ENCODE results near the gene CCNJL.
"Not testable (repeated sequence)": the region's sequence is repeated elsewhere in the genome, so short reads cannot be mapped to it uniquely, and the experiment has no call there.

CCNJL gene

GRCh38 chr5:160334716-160335115, 22.4 kb upstream of the CCNJL start:
- FAIRE-seq; DNase-seq (ENCODE audit: insufficient read length, low spot score): not testable (repeated sequence)

GRCh38 chr5:160333721-160334120, 21.4 kb upstream of the CCNJL start:
- DNase-seq (ENCODE audit: insufficient read length, low spot score) = no peak
- FAIRE-seq = no peak

- DNase-seq (ENCODE audit: insufficient read length, low spot score) = no peak
- FAIRE-seq = no peak
Observed at GRCh38 chr5:160330212-160330611, 17.8 kb upstream of the CCNJL start.

- FAIRE-seq (no peak), DNase-seq (ENCODE audit: insufficient read length, low spot score) (no peak)
Observed at GRCh38 chr5:160327818-160328217, 15.5 kb upstream of the CCNJL start.

DNA sequence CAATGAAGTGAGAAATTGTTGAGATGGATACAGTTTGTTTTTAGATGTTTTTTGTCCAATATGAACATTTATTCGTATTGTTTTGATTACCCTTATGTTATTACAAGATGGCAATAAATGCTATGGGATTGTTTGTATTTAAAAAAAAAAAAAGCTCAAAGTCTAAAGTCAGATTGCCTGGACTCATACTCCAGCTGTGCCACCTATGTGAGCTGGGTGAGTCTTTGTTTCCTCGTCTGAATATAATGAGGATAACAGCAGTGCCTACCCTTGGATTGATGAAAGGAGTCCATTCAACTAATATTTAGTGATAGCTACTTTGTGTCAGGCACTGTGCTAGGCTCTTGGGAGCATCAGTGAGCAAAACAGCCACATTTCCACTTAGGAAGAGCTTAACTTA, 14.6 kb upstream of the CCNJL start:
- FAIRE-seq = no peak

DNA sequence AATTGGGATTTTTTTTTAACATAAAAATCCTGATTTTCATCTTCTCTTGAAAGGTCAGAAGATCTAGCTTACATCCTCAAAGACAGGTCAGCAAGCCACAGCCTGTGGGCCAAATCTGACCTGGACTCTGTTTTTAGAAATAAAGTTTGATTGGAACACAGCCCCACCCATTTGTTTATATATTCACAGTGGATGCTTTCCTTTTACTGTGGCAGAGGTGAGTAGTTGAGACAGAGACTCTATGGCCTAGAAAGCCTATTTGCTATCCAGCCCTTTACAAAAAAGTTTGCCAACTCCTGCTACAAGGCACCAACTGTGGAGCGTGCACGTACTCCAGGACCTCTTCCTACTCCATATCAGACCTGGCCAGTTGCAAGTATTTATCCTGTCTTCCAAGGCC, 13.4 kb upstream of the CCNJL start:
- DNase-seq (ENCODE audit: insufficient read length, low spot score) = no peak
- FAIRE-seq = no peak

More for the DNA sequence above, 14.6 kb upstream of the CCNJL start:
- DNase-seq (ENCODE audit: insufficient read length, low spot score) = no peak

DNA sequence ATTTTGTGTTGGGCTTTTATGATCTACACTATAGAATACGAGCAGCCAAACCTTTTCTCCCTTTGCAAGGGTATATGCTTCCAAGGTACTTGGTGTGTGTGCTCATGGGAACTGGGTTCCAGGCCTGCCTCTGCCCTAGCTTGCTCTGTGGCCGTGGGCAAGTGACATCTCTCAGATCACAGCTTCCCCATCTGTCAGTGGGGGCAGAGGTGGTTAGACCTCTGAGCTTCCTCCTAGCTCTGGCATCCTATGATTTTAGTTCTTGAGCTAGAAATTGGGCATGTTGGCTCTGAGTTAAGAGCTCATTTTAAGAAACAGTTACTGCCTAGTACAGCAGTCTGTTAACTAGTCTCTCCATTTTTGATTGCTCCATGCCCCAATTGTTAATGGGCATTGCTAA, 12.5 kb upstream of the CCNJL start:
- DNase-seq (ENCODE audit: insufficient read length, low spot score) (no peak), FAIRE-seq (no peak)

DNA sequence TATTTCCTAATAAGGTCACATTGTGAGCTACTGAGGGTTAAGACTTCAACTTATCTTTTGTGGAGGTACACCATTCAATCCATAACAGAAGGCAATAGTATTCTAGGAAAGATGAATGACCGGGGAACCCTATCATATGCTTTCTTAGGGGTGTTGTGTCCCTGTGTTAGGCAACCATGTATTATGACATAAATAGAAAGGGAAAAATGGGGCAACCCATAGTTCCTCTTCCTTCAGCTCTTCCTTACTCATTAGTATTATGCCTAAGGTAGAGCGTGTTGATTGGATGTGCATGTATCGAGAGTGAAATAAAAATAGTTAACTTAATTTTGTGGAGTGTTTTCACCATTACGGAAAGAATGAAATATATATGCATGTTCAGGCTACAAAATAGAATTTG, 6.0 kb upstream of the CCNJL start:
- DNase-seq (ENCODE audit: insufficient read length, low spot score) (no peak), FAIRE-seq (no peak)

DNA sequence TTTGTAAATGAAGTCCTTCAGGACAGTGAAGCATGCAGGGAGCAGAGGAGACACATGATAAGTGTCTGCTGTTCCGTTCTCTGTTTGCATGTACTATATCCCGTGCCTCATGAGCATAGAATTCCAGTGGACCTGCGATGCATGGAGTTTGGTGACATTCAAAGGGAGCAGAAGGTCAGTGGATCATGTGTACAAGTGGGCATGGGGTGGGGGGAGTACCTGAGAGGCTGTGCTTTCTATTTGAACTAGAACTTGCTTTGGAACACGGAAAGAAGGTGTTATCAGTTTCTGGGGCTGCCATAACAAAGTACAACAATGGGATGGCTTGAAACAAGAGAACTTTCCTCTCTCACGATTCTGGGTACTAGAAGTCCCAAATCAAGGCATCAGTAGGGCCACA, 5.1 kb upstream of the CCNJL start:
- DNase-seq (ENCODE audit: insufficient read length, low spot score) (no peak), FAIRE-seq (no peak)

DNA sequence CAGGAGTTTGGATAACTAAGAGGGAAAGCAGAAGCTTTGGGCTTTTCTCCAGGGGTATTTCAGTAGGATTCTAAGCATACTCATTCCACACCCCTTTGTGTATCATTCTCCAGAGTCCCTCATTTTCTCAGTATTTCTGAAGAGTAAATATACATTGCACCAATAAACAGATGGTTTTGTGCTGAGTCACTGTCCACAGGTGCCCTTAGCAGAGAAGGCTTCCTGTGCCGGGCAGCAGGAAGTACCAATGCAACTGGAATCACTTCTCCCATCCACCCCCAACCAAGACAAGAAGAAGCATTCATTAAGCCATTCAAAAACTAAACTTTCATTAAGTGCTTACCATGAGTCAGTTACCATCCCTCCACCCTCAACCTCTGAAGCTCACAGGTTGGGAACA, 3.6 kb upstream of the CCNJL start:
- FAIRE-seq (peak; percentile 77), DNase-seq (ENCODE audit: insufficient read length, low spot score) (peak; percentile 71)

DNA sequence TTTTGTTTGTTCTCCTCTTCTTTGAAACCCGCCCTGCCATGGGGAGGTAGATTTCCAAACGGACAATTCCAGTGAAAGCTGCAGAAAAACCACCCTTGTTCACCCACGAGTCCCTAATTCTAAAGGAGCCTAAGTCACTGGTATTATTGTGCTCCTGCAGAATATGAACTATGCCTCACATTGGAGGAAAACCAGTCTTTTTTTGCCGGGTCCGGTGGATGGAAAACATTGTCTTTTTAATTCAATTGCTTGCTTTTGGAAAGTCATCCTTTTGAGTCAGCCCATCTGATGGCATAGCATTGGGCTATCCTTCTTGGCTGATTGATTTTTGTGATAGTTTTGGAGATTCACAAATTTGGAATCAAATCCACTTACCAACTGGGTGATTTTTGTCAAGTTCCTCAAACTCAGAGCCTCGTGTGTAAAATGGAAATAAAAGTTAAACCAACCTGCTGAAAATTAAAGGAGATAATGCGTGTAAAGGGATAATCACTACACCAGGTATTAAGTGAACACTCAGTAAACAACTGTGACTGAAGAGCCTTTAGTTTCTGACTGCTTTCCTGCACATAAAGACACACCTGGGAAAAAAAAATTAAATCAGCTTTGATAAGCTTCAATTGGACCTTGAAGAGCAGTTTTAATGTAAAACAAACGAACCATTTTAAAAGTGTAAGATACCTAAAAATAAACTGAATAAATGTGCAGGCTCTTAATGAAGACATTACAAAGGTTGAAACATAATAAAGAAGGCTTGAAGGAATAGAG, 780 bp upstream of the CCNJL start:
- DNase-seq (ENCODE audit: insufficient read length, low spot score) (no peak), FAIRE-seq (no peak)

GRCh38 chr5:160311491-160312133, 752 bp downstream of the CCNJL start:
- FAIRE-seq (no peak), DNase-seq (ENCODE audit: insufficient read length, low spot score) (no peak)

DNA sequence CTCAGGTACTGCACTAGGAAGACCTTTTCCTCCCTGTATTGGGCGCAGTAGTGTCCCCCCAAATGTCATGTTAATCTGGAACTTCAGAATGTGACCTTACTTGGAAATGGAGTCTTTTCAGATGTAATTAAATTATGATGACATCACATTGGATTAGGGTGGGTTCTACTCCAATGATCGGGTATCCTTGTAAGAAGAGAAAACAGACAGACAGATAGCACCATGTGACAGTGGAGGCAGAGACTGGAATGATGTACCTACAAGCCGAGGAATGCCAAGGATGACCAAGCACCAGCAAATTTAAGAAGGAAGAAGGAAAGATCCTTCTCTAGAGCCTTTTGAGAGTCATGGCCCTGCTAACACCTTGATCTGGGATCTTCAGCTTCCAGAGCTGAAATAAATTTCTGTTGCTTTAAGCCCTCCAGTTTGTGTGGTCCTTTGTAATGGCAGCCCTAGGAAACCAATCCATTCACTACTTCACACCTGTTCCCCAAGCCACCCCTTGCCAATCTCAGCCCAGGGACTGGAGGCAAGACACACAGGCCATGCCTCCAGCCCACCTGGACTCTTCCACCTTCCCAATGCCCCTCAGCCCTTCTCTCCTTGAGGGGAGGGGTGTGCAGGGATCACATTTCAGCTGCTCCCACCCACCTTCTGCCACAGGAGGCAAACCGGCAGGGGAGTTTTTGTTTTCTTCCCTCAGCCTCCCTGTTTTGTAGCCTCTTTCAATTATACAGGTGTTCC, 1.6 kb downstream of the CCNJL start:
- FAIRE-seq = peak; percentile 4

DNA sequence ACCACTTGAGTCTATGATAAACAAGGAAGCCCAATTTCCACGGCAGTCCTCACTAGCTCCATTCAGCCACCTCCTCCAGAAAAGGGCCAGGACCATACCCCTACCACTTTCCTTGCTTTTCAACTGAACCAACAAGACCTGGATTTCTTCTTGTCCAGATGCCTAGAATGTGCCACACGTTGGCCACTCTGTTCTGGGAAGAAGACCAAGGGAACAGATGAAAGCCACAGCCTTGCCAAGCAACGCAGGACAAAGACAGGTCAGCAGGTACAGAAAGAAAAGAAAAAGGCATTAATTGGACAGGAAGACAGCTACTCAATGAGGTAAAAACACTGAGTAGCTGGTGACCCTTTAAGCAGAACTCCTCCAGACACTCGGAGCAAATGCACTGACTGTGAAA, 2.2 kb downstream of the CCNJL start:
- DNase-seq (ENCODE audit: insufficient read length, low spot score) = no peak
- no peak for FAIRE-seq

More for the DNA sequence above, 1.6 kb downstream of the CCNJL start:
- no peak for DNase-seq (ENCODE audit: insufficient read length, low spot score)

GRCh38 chr5:160306696-160307095, 5.7 kb downstream of the CCNJL start:
- no peak for DNase-seq (ENCODE audit: insufficient read length, low spot score)
- FAIRE-seq = no peak

DNA sequence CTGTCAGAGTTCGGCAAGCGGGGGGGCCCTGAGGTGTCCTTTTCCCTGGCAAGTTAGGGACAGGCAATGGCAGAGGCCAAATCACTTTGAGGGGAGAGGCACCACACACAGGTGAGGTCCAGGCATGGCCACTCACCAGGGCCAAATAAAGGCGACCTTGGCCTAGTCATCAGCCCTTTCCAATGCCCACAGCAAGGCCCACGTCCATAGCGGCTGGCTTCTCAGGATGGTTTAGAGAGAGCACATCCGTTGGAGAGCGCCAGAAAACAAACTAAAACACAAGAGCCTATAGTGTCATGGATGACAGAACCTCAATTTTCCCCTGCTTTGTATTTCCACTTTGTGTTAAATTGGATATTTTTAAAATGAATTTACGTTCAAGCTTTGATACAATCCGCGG, 7.0 kb downstream of the CCNJL start:
- DNase-seq (ENCODE audit: insufficient read length, low spot score) = no peak
- no peak for FAIRE-seq

DNA sequence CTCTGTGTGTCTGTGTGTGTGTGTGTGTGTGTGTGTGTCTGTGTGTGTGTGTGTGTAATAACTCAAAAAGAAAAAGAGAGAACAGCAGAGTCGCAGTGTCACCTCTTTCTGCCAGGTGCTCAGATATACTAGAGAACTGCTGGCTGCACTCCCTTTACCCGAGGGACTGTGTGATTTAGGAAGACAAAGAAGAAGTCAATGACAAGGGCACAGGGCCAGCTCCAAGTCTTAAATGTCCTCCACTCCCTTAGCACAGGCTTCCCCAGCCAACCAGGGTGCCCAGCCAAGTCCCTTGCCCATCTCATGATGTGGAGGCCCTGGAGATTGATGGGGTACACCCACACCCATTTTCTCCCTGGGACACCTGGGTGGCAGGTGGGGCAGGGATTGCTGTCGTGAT, 8.7 kb downstream of the CCNJL start:
- no peak for FAIRE-seq
- no peak for DNase-seq (ENCODE audit: insufficient read length, low spot score)

DNA sequence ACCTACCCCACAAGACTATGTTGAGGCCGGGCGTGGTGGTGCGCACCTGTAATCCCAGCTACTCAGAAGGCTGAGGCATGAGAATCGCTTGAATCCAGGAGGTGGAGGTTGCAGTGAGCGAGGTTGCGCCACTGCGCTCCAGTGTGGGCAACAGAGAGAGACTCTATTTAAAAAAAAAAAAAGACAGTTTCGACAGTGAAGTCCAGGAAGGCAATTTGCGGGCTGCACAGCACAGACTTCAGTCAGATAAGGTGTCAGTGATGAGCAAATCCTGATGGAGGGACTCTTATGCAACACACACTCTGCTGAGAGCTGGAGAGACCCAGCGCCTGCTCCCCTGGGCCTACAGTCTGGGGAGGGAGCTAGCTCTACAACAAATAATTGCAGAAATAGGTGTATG, 14.2 kb downstream of the CCNJL start:
- no peak for FAIRE-seq
- no peak for DNase-seq (ENCODE audit: insufficient read length, low spot score)

GRCh38 chr5:160297776-160298175, 14.6 kb downstream of the CCNJL start:
- no peak for FAIRE-seq
- DNase-seq (ENCODE audit: insufficient read length, low spot score) = no peak

DNA sequence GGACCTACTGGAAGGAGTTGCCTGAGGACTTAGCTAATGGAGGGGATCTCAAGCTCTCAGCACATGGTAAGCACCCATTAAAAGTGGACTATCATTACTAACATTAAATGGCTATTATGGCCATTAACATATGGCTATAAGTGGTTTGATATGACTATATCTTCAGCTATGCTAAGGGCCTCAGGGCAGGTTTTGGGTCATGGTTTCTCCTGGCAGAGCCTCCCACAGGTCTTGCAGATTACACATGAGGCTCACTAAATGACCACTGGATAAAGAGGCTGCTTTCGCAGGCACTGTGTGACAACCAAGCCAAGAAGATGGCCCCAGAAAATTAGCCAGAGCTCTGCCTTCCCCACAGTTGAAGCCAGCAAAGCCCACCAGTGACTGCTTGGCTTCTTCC, 15.4 kb downstream of the CCNJL start:
- FAIRE-seq = no peak
- no peak for DNase-seq (ENCODE audit: insufficient read length, low spot score)

- FAIRE-seq (no peak), DNase-seq (ENCODE audit: insufficient read length, low spot score) (no peak)
Observed at GRCh38 chr5:160296496-160296895, 15.9 kb downstream of the CCNJL start.

Data from HTR-8/SVneo (cell line).